Measurements from ENCODE around the gene MARCHF6. TPM values are rescaled to one million over a fixed set of nuclear protein-coding genes. Genes with fewer than 3 reads are reported as not detected.
"Not testable (repeated sequence)": the region's sequence is repeated elsewhere in the genome, so short reads cannot be mapped to it uniquely, and the experiment has no call there.

MARCHF6 gene
- total and polyA plus RNA-seq, 2 experiments from 2014 or later: 70.8 to 77.5 TPM

- no peak for TF ChIP-seq REST (IDR thresholded peaks at IDR 0.05; ENCODE audit: unreplicated experiment)
- no peak for TF ChIP-seq EZH2phosphoT487 (IDR thresholded peaks at IDR 0.05; ENCODE audit: unreplicated experiment)
- TF ChIP-seq JUNB (IDR thresholded peaks at IDR 0.05; ENCODE audit: unreplicated experiment): no peak
- TF ChIP-seq CREB1 (CRISPR knock-in tag; IDR thresholded peaks at IDR 0.05; ENCODE audit: low read depth): no peak
- TF ChIP-seq POLR2AphosphoS5 (IDR thresholded peaks at IDR 0.05; ENCODE audit: low read depth): no peak
These were observed 43.3 kb upstream of the MARCHF6 start (continued) for GRCh38 chr5:10310066-10310779.

DNA sequence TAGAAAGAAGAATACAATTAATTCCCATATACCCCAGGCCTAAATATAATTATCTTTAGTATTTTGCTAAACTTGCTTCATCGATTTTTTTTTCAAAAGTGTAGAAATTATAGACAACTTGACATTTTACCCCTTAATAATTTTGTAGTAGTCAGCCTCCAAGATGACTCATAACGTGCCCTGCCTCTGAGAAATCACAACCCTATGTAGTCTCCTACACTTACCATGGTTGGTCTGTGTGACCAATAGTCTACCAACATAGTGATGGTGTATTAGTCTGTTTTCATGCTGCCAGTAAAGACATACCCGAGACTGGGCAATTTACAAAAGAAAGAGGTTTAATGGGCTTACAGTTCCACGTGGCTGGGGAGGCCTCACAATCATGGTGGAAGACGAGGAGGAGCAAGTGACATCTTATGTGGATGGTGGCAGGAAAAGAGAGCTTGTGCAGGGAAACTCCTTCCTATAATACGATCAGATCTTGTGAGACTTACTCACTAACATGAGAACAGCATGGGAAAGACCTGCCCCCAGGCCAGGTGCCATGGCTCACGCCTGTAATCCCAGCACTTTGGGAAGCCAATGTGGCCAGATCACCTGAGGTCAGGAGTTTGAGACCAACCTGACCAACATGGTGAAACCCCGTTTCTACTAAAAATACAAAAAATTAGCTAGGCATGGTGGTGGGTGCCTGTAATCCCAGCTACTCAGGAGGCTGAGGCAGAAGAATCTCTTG is 42.5 kb upstream of the MARCHF6 start:
- H3K79me2 ChIP-seq (replicated peaks; ENCODE audit: insufficient read depth); H3K9me3 Mint-ChIP-seq; H3K4me3 ChIP-seq; H3F3A ChIP-seq (replicated peaks; ENCODE audit: low read depth); H4K20me1 ChIP-seq (replicated peaks; ENCODE audit: insufficient read depth); H3K27ac Mint-ChIP-seq; H3K4me2 ChIP-seq; H3K36me3 Mint-ChIP-seq (ENCODE audit: low read depth); DNase-seq (ENCODE audit: low spot score); H3K36me3 ChIP-seq (ENCODE audit: insufficient read depth); H3K27me3 ChIP-seq (ENCODE audit: insufficient read depth); H3K27ac ChIP-seq (ENCODE audit: low read depth); H3K4me3 Mint-ChIP-seq; H3K9me2 ChIP-seq (ENCODE audit: insufficient read depth); ATAC-seq: not testable (repeated sequence)
- peaks cover 21% of the 10 kb centered on the region for H3K4me1 Mint-ChIP-seq
- Histone ChIP-seq H2AFZ (peak overlapping the region; percentile 33; the same call in 1 of the 2 replicates), H3K4me1 (ENCODE audit: insufficient read depth) (peaks cover 13% of the 10 kb centered on the region)
- peaks cover 24% of the 10 kb centered on the region for H3K27me3 Mint-ChIP-seq (ENCODE audit: insufficient read depth, low read depth, poor library complexity)

DNA sequence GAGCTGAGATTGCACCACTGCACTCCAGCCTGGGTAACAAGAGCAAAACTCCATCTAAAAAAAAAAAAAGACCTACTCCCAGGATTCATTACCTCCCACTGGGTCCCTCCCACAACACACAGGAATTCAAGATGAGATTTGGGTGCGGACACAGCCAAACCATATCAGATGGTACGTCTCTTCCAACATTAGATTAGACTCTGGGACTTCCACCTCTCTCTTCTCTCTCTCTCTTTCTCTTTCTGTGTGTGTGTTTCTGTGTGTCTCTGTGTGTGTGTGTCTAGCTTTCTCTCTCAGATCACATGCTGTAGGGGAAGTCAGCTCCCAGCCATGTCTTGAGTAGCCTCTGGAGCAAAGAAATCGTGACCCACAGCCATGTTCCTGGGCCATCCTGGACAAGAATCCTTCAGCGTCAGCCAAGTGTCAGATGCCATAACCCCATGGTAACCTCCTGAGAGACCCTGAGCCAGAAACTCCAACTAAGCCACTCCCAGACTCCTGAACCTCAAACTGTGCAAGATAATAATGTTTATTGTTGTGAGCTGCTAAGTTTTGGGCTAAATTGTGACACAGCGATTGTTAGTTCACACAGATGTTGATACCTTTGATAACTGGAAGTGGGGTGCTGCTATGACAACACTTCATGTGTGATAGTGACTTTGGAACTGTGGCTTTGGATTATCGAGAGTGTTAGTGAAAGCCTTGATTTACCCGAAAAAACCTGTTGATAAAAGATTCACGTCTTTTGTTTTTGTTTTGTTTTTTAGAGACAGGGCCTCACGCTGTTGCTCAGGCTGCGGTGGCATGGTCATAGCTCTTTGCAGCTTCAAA is 41.7 kb upstream of the MARCHF6 start:
- H3K27ac Mint-ChIP-seq: no peak overlapping the region
- no peak for ATAC-seq
- H2AFZ ChIP-seq: peak overlapping the region; percentile 52
- no peak for TF ChIP-seq EZH2phosphoT487 (IDR thresholded peaks at IDR 0.05; ENCODE audit: unreplicated experiment)
- TF ChIP-seq EZH2 (IDR thresholded peaks at IDR 0.05; ENCODE audit: low read depth, unreplicated experiment): no peak
- TF ChIP-seq CREB1 (CRISPR knock-in tag; IDR thresholded peaks at IDR 0.05; ENCODE audit: low read depth): no peak
- no peak for TF ChIP-seq ZNF331 (CRISPR knock-in tag; IDR thresholded peaks at IDR 0.05; ENCODE audit: low read depth)
- no peak for TF ChIP-seq NANOG (IDR thresholded peaks at IDR 0.05; ENCODE audit: borderline replicate concordance)
- TF ChIP-seq ZNF114 (CRISPR knock-in tag; IDR thresholded peaks at IDR 0.05): no peak
- TF ChIP-seq JUNB (IDR thresholded peaks at IDR 0.05; ENCODE audit: unreplicated experiment): no peak

More for the DNA sequence above, 41.7 kb upstream of the MARCHF6 start:
- no peak overlapping the region for H3K4me3 Mint-ChIP-seq
- DNase-seq (ENCODE audit: low spot score): no peak
- Histone ChIP-seq H3K4me1 (ENCODE audit: insufficient read depth) (peaks cover 5% of the 10 kb centered on the region; the same call in 1 of the 2 replicates), H4K20me1 (replicated peaks; ENCODE audit: insufficient read depth) (no peaks in the 10 kb centered on the region), H3F3A (replicated peaks; ENCODE audit: low read depth) (no peaks in the 10 kb centered on the region; the same call in 1 of the 2 replicates), H3K4me2 (no peak overlapping the region), H3K9me2 (ENCODE audit: insufficient read depth) (no peaks in the 10 kb centered on the region), H3K27ac (ENCODE audit: low read depth) (no peak overlapping the region), H3K27me3 (ENCODE audit: insufficient read depth) (peaks cover 5% of the 10 kb centered on the region), H3K4me3 (no peak overlapping the region), H3K36me3 (ENCODE audit: insufficient read depth) (no peaks in the 10 kb centered on the region), H3K79me2 (replicated peaks; ENCODE audit: insufficient read depth) (no peaks in the 10 kb centered on the region)
- H3K36me3 Mint-ChIP-seq (ENCODE audit: low read depth): 0 out of 3 replicates have a peak, but pooled peaks cover 4% of the 10 kb centered on the region
- peaks cover 28% of the 10 kb centered on the region for H3K27me3 Mint-ChIP-seq (ENCODE audit: insufficient read depth, low read depth, poor library complexity)
- H3K9me3 Mint-ChIP-seq: peaks cover 4% of the 10 kb centered on the region; the same call in 2 of the 3 replicates
- peaks cover 13% of the 10 kb centered on the region for H3K4me1 Mint-ChIP-seq

Data from GM23338 (cell line).